PFSK-1 (cell line): ENCODE data around the gene ADGRB3.

ENCODE experiments used
- POLR2AphosphoS5 ChIP-seq: IDR thresholded peaks from 2 replicates; pipeline ENCODE4 v1.6.1; 2012; ENCODE audit warnings: low read depth, mild to moderate bottlenecking, control low read depth, low read length, moderate library complexity
- SIN3A ChIP-seq: IDR thresholded peaks from 2 replicates; pipeline ENCODE4 v1.6.1; 2012; ENCODE audit warnings: mild to moderate bottlenecking, low read length, moderate library complexity, borderline replicate concordance; ENCODE audit not compliant: insufficient read depth
- TAF1 ChIP-seq: IDR thresholded peaks from 2 replicates; pipeline ENCODE4 v1.6.1; 2012; ENCODE audit warnings: low read length, control low read depth, borderline replicate concordance; ENCODE audit not compliant: insufficient read depth
- TF ChIP-seq, protein P1 (sequence below), 2 experiments: IDR thresholded peaks; 2 replicates each; pipeline versions ENCODE4 v1.6.1 to v1.8.0; 2011 to 2012; ENCODE audit warnings: low read depth in 2 of 2, low read length in 2 of 2, control low read depth in 1 of 2, inconsistent platforms in 1 of 2, mild to moderate bottlenecking in 1 of 2, moderate library complexity in 1 of 2; ENCODE audit not compliant: insufficient read depth in 1 of 2

DNA sequence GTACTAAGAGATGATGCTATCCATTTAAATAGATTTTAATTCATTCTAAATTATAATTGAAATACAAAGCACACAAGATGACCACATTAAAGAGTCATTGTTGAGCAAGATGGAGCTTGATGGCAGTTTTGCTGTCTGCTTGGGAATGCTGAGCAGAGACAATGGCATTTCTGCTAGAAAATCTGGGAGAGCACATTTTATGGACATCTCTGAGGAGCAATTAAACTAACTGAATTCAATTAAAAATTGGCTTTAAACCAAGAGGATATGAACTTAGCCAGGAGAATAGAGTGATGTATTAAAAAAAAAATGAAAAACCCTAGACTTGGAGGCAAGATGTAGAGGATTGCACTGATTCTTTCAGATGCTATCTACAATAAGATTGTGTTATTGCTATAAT lies 19.1 kb upstream of the ADGRB3 start:
- no peak for TF ChIP-seq POLR2AphosphoS5
- TF ChIP-seq SIN3A = no peak
- no peak for TF ChIP-seq TAF1
- TF ChIP-seq, protein P1, sequence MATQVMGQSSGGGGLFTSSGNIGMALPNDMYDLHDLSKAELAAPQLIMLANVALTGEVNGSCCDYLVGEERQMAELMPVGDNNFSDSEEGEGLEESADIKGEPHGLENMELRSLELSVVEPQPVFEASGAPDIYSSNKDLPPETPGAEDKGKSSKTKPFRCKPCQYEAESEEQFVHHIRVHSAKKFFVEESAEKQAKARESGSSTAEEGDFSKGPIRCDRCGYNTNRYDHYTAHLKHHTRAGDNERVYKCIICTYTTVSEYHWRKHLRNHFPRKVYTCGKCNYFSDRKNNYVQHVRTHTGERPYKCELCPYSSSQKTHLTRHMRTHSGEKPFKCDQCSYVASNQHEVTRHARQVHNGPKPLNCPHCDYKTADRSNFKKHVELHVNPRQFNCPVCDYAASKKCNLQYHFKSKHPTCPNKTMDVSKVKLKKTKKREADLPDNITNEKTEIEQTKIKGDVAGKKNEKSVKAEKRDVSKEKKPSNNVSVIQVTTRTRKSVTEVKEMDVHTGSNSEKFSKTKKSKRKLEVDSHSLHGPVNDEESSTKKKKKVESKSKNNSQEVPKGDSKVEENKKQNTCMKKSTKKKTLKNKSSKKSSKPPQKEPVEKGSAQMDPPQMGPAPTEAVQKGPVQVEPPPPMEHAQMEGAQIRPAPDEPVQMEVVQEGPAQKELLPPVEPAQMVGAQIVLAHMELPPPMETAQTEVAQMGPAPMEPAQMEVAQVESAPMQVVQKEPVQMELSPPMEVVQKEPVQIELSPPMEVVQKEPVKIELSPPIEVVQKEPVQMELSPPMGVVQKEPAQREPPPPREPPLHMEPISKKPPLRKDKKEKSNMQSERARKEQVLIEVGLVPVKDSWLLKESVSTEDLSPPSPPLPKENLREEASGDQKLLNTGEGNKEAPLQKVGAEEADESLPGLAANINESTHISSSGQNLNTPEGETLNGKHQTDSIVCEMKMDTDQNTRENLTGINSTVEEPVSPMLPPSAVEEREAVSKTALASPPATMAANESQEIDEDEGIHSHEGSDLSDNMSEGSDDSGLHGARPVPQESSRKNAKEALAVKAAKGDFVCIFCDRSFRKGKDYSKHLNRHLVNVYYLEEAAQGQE (IDR thresholded peaks at IDR 0.05; ENCODE audit: insufficient read depth in 1 of 2, low read depth in 2 of 2, low read length in 2 of 2) = no peak
